HepG2 (cell line): ENCODE measurements around the gene SEPTIN2. TPM values are rescaled to one million over a fixed set of nuclear protein-coding genes. Genes with fewer than 3 reads are reported as not detected.

ENCODE experiments used
- CREBL2 ChIP-seq: sonication (generic); formaldehyde crosslinking; IDR thresholded peaks from 2 replicates; pipeline ENCODE4 v1.8.1; 2023; ENCODE audit warnings: missing genetic modification reagents, mild to moderate bottlenecking, borderline replicate concordance
- FOSL2 ChIP-seq: sonication (generic); formaldehyde crosslinking; IDR thresholded peaks from 2 replicates; pipeline ENCODE4 v1.4.0; 2020; ENCODE audit warnings: missing genetic modification reagents
- FOXJ3 ChIP-seq: sonication (generic); formaldehyde crosslinking; IDR thresholded peaks from 2 replicates; pipeline ENCODE4 v1.4.0; 2020; ENCODE audit warnings: missing genetic modification reagents, mild to moderate bottlenecking, borderline replicate concordance
- HNRNPUL1 ChIP-seq: fragments of 200-400 bp; formaldehyde crosslinking; IDR thresholded peaks from 2 replicates; pipeline ENCODE4 v1.6.1; 2017; ENCODE audit warnings: low read depth, mild to moderate bottlenecking, low read length, moderate library complexity
- MED8 ChIP-seq: sonication (generic); formaldehyde crosslinking; IDR thresholded peaks from 2 replicates; pipeline ENCODE4 v1.8.1; 2023; ENCODE audit warnings: mild to moderate bottlenecking, missing genetic modification reagents; ENCODE audit not compliant: insufficient replicate concordance
- MEF2D ChIP-seq: sonication (generic); formaldehyde crosslinking; IDR thresholded peaks from 2 replicates; pipeline ENCODE4 v1.5.1; 2020; ENCODE audit warnings: mild to moderate bottlenecking, missing genetic modification reagents
- NCOR1 ChIP-seq: fragments of 200-600 bp; sonication (generic); IDR thresholded peaks from 2 replicates; pipeline ENCODE4 v1.7.0; 2017; ENCODE audit warnings: antibody characterized with exemption, low read length, borderline replicate concordance
- NFIC ChIP-seq: IDR thresholded peaks from 2 replicates; pipeline ENCODE4 v1.6.1; 2012; ENCODE audit warnings: mild to moderate bottlenecking, low read length, inconsistent platforms
- RBFOX2 ChIP-seq: fragments of 200-400 bp; formaldehyde crosslinking; IDR thresholded peaks from 2 replicates; pipeline ENCODE4 v1.6.1; 2017; ENCODE audit warnings: low read depth, mild to moderate bottlenecking, low read length
- RORA ChIP-seq: sonication (generic); formaldehyde crosslinking; IDR thresholded peaks from 2 replicates; pipeline ENCODE4 v1.5.0; 2020; ENCODE audit warnings: mild to moderate bottlenecking, missing genetic modification reagents, moderate library complexity
- SMYD3 ChIP-seq: sonication (generic); formaldehyde crosslinking; IDR thresholded peaks from 2 replicates; pipeline ENCODE4 v1.8.1; 2023; ENCODE audit warnings: mild to moderate bottlenecking, missing genetic modification reagents
- TAF1 ChIP-seq: sonication (generic); formaldehyde crosslinking; IDR thresholded peaks from 2 replicates; pipeline ENCODE4 v1.4.0; 2020; ENCODE audit warnings: missing genetic modification reagents
- ZFP37 ChIP-seq: sonication (generic); formaldehyde crosslinking; IDR thresholded peaks from 2 replicates; pipeline ENCODE4 v1.4.0; 2020; ENCODE audit warnings: missing genetic modification reagents, borderline replicate concordance
- ZNF143 ChIP-seq: sonication (generic); formaldehyde crosslinking; IDR thresholded peaks from 2 replicates; pipeline ENCODE4 v1.4.0; 2020; ENCODE audit warnings: missing genetic modification reagents
- ZNF225 ChIP-seq: sonication (generic); formaldehyde crosslinking; IDR thresholded peaks from 2 replicates; pipeline ENCODE4 v1.4.0; 2020; ENCODE audit warnings: mild to moderate bottlenecking, missing genetic modification reagents
- ZNF253 ChIP-seq: sonication (generic); formaldehyde crosslinking; IDR thresholded peaks from 2 replicates; pipeline ENCODE4 v1.8.0; 2022; ENCODE audit warnings: mild to moderate bottlenecking, missing genetic modification reagents, borderline replicate concordance
- ZNF317 ChIP-seq: sonication (generic); formaldehyde crosslinking; IDR thresholded peaks from 2 replicates; pipeline ENCODE4 v1.5.0; 2020; ENCODE audit warnings: mild to moderate bottlenecking, missing genetic modification reagents
- ZNF619 ChIP-seq: sonication (generic); formaldehyde crosslinking; IDR thresholded peaks from 2 replicates; pipeline ENCODE4 v1.4.0; 2020; ENCODE audit warnings: mild to moderate bottlenecking, missing genetic modification reagents
- ZNF652 ChIP-seq: IDR thresholded peaks from 2 replicates; pipeline ENCODE4 v1.6.1; 2016; ENCODE audit warnings: low read depth, borderline replicate concordance
- polyA plus RNA-seq, 8 experiments: library from polyadenylated mRNA; depleted of rRNA in 3 of 8; stranded (reverse) in 7 of 8; unstranded in 1 of 8; fragments of >200 nt; fragmentation: Illumina TruSeq in 4 of 8; extraction: Trizol in 4 of 8; gene quantifications; 2 replicates each; pipeline versions ENCODE4 v1.2.1 to v1.2.3, GENCODE V29; 2011 to 2016; ENCODE audit warnings: low read depth in 4 of 8, missing spikeins in 1 of 8, mixed read lengths in 1 of 8; ENCODE audit not compliant: insufficient read depth in 1 of 8
- total RNA-seq, 5 experiments: library from RNA; depleted of rRNA; stranded (reverse); fragments of >200 nt; fragmentation: Illumina TruSeq; extraction: Trizol; gene quantifications; 2 replicates each; pipeline ENCODE4 v1.2.3, GENCODE V29; 2016; ENCODE audit warnings: low read depth in 1 of 5
- TF ChIP-seq, protein P1 (sequence below): sonication (generic); formaldehyde crosslinking; IDR thresholded peaks from 2 replicates; pipeline ENCODE4 v1.4.0; 2020; ENCODE audit warnings: mild to moderate bottlenecking, missing genetic modification reagents
- TF ChIP-seq, protein P2 (sequence below): sonication (generic); formaldehyde crosslinking; IDR thresholded peaks from 2 replicates; pipeline ENCODE4 v1.4.0; 2020; ENCODE audit warnings: mild to moderate bottlenecking, missing genetic modification reagents
- TF ChIP-seq, protein P3 (sequence below): sonication (generic); formaldehyde crosslinking; IDR thresholded peaks from 2 replicates; pipeline ENCODE4 v1.5.1; 2020; ENCODE audit warnings: mild to moderate bottlenecking, missing genetic modification reagents, moderate library complexity
- TF ChIP-seq, protein P4 (sequence below): sonication (generic); formaldehyde crosslinking; IDR thresholded peaks from 2 replicates; pipeline ENCODE4 v1.8.0; 2022; ENCODE audit warnings: mild to moderate bottlenecking, missing genetic modification reagents, moderate library complexity
- TF ChIP-seq, protein P5 (sequence below): IDR thresholded peaks from 2 replicates; pipeline ENCODE4 v1.6.1; 2016; ENCODE audit warnings: mild to moderate bottlenecking, missing biosample characterization, missing genetic modification reagents

Gene SEPTIN2
- total and polyA plus RNA-seq, 2 of the 13 experiments (the other 11 are each of a cell fraction or from before 2014, with no cell fraction given): 493 to 733 TPM

GRCh38 chr2:241285596-241285995, 30.1 kb upstream of the SEPTIN2 start (continued):
- TF ChIP-seq ZNF317 (CRISPR knock-in tag) (no peak), CREBL2 (CRISPR knock-in tag) (no peak), RBFOX2 (no peak), ZNF225 (no peak), HNRNPUL1 (no peak), NCOR1 (peak; percentile 3; the same call in 1 of the 2 replicates), FOSL2 (CRISPR knock-in tag) (peak; percentile 32; the same call in 1 of the 2 replicates), MEF2D (CRISPR knock-in tag) (0 out of 2 replicates have a peak, but pooled peaks have one; percentile 3), ZFP37 (no peak), RORA (CRISPR knock-in tag) (no peak), ZNF652 (CRISPR knock-in tag) (no peak), SMYD3 (no peak), ZNF619 (CRISPR knock-in tag) (no peak), ZNF143 (CRISPR knock-in tag) (no peak), NFIC (no peak), ZNF253 (CRISPR knock-in tag) (no peak), FOXJ3 (CRISPR knock-in tag) (peak; percentile 33; the same call in 1 of the 2 replicates), TAF1 (CRISPR knock-in tag) (no peak), MED8 (CRISPR knock-in tag) (no peak)
- TF ChIP-seq, protein P1, sequence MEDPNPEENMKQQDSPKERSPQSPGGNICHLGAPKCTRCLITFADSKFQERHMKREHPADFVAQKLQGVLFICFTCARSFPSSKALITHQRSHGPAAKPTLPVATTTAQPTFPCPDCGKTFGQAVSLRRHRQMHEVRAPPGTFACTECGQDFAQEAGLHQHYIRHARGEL (CRISPR knock-in tag): no peak
- TF ChIP-seq, protein P2, sequence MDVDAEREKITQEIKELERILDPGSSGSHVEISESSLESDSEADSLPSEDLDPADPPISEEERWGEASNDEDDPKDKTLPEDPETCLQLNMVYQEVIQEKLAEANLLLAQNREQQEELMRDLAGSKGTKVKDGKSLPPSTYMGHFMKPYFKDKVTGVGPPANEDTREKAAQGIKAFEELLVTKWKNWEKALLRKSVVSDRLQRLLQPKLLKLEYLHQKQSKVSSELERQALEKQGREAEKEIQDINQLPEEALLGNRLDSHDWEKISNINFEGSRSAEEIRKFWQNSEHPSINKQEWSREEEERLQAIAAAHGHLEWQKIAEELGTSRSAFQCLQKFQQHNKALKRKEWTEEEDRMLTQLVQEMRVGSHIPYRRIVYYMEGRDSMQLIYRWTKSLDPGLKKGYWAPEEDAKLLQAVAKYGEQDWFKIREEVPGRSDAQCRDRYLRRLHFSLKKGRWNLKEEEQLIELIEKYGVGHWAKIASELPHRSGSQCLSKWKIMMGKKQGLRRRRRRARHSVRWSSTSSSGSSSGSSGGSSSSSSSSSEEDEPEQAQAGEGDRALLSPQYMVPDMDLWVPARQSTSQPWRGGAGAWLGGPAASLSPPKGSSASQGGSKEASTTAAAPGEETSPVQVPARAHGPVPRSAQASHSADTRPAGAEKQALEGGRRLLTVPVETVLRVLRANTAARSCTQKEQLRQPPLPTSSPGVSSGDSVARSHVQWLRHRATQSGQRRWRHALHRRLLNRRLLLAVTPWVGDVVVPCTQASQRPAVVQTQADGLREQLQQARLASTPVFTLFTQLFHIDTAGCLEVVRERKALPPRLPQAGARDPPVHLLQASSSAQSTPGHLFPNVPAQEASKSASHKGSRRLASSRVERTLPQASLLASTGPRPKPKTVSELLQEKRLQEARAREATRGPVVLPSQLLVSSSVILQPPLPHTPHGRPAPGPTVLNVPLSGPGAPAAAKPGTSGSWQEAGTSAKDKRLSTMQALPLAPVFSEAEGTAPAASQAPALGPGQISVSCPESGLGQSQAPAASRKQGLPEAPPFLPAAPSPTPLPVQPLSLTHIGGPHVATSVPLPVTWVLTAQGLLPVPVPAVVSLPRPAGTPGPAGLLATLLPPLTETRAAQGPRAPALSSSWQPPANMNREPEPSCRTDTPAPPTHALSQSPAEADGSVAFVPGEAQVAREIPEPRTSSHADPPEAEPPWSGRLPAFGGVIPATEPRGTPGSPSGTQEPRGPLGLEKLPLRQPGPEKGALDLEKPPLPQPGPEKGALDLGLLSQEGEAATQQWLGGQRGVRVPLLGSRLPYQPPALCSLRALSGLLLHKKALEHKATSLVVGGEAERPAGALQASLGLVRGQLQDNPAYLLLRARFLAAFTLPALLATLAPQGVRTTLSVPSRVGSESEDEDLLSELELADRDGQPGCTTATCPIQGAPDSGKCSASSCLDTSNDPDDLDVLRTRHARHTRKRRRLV (CRISPR knock-in tag): no peak
- TF ChIP-seq, protein P3, sequence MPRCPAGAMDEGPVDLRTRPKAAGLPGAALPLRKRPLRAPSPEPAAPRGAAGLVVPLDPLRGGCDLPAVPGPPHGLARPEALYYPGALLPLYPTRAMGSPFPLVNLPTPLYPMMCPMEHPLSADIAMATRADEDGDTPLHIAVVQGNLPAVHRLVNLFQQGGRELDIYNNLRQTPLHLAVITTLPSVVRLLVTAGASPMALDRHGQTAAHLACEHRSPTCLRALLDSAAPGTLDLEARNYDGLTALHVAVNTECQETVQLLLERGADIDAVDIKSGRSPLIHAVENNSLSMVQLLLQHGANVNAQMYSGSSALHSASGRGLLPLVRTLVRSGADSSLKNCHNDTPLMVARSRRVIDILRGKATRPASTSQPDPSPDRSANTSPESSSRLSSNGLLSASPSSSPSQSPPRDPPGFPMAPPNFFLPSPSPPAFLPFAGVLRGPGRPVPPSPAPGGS (CRISPR knock-in tag): no peak
- TF ChIP-seq, protein P4, sequence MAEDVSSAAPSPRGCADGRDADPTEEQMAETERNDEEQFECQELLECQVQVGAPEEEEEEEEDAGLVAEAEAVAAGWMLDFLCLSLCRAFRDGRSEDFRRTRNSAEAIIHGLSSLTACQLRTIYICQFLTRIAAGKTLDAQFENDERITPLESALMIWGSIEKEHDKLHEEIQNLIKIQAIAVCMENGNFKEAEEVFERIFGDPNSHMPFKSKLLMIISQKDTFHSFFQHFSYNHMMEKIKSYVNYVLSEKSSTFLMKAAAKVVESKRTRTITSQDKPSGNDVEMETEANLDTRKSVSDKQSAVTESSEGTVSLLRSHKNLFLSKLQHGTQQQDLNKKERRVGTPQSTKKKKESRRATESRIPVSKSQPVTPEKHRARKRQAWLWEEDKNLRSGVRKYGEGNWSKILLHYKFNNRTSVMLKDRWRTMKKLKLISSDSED: no peak
- TF ChIP-seq, protein P5, sequence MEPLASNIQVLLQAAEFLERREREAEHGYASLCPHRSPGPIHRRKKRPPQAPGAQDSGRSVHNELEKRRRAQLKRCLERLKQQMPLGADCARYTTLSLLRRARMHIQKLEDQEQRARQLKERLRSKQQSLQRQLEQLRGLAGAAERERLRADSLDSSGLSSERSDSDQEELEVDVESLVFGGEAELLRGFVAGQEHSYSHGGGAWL (CRISPR knock-in tag): no peak
